Endothelial cell of umbilical vein (primary cell): ENCODE measurements around the gene CD300LD. TPM values are rescaled to one million over a fixed set of nuclear protein-coding genes. Genes with fewer than 3 reads are reported as not detected.

ENCODE experiments used
- BruUV-seq: library from RNA; stranded (reverse); fragments of 400-500 nt; replicated peaks from 2 replicates; lab custom pipeline; 2021; lab: Mats Ljungman, UMichigan
- CTCF ChIA-PET: fragments of 300-600, 350-600 bp; sonication (Branson Sonifier 250); formaldehyde crosslinking; loops from one replicate; lab custom pipeline; 2021; ENCODE audit warnings: antibody characterized with exemption, inconsistent platforms; lab: Charles Lee
- POLR2A ChIA-PET: fragments of 300-600, 350-600 bp; sonication (Branson Sonifier 250); formaldehyde crosslinking; loops from one replicate; lab custom pipeline; 2021; ENCODE audit warnings: antibody characterized with exemption, inconsistent platforms; lab: Charles Lee
- DNase-seq: peaks from one replicate; pipeline ENCODE4 v3.0.0-alpha.2; 2011; ENCODE audit warnings: low read depth, low spot score
- FAIRE-seq: peaks from 2 replicates; lab custom pipeline; 2011; peaks lifted over from hg19 to GRCh38; lab: Jason Lieb, UNC
- H2AFZ ChIP-seq: 2 replicates; pipeline ENCODE4 v1.6.0; 2012; ENCODE audit warnings: low read depth, low read length, control low read depth, inconsistent platforms
- H3K27ac ChIP-seq: 2 replicates; pipeline ENCODE4 v1.5.1; 2011; ENCODE audit warnings: low read depth, mild to moderate bottlenecking, control low read depth, low read length, moderate library complexity; ENCODE audit not compliant: insufficient read depth
- H3K27me3 ChIP-seq, 2 experiments: 2 replicates each; pipeline versions ENCODE4 v1.6.0 to v1.6.1; 2011; ENCODE audit warnings: low read length in 2 of 2, mixed read lengths in 1 of 2; ENCODE audit not compliant: control insufficient read depth in 2 of 2, insufficient read depth in 2 of 2
- H3K36me3 ChIP-seq, 2 experiments: 2 replicates in 1 of 2; 3 replicates in 1 of 2; pipeline ENCODE4 v1.5.1; 2011; ENCODE audit warnings: low read length in 2 of 2, mild to moderate bottlenecking in 1 of 2, moderate library complexity in 1 of 2; ENCODE audit not compliant: control insufficient read depth in 2 of 2, insufficient read depth in 2 of 2; ENCODE audit errors: extremely low read depth in 1 of 2
- H3K4me1 ChIP-seq: 3 replicates; pipeline ENCODE4 v1.5.1; 2011; ENCODE audit warnings: mild to moderate bottlenecking, low read length; ENCODE audit not compliant: control insufficient read depth, insufficient read depth; ENCODE audit errors: extremely low read depth
- H3K4me2 ChIP-seq: 2 replicates; pipeline ENCODE4 v1.6.1; 2011; ENCODE audit warnings: low read length, control low read depth, mixed read lengths; ENCODE audit not compliant: insufficient read depth
- H3K4me3 ChIP-seq, 3 experiments: fragments of 200-600 bp in 1 of 3; sonication (generic), shearing (Covaris generic) in 1 of 3; replicated peaks in 1 of 3; 2 replicates each; pipeline ENCODE4 v1.5.1; 2011 to 2016; ENCODE audit warnings: control low read depth in 3 of 3, low read length in 3 of 3, mild to moderate bottlenecking in 2 of 3, inconsistent platforms in 1 of 3, low read depth in 1 of 3, moderate library complexity in 1 of 3; ENCODE audit not compliant: insufficient read depth in 1 of 3
- H3K79me2 ChIP-seq: 2 replicates; pipeline ENCODE4 v1.6.0; 2012; ENCODE audit warnings: low read length, inconsistent platforms; ENCODE audit not compliant: control insufficient read depth, insufficient read depth
- H3K9ac ChIP-seq: replicated peaks from 2 replicates; pipeline ENCODE3; 2011; ENCODE audit warnings: low read length, control low read depth; ENCODE audit not compliant: insufficient read depth; ENCODE audit errors: extremely low read depth
- H3K9me1 ChIP-seq: replicated peaks from 3 replicates; pipeline ENCODE4 v1.6.0; 2011; ENCODE audit warnings: mild to moderate bottlenecking, low read length; ENCODE audit not compliant: control insufficient read depth, insufficient read depth; ENCODE audit errors: extremely low read depth
- H3K9me3 ChIP-seq: replicated peaks from 2 replicates; pipeline ENCODE4 v1.5.1; 2012; ENCODE audit warnings: low read length, inconsistent platforms; ENCODE audit not compliant: control insufficient read depth, insufficient read depth
- H4K20me1 ChIP-seq: replicated peaks from 2 replicates; pipeline ENCODE3; 2011; ENCODE audit warnings: mild to moderate bottlenecking, low read length; ENCODE audit not compliant: control insufficient read depth, insufficient read depth; ENCODE audit errors: extremely low read depth
- CTCF ChIP-seq, 2 donors: IDR thresholded peaks; 1 replicate in 1 of 2; 2 replicates in 1 of 2; pipeline ENCODE4 v1.5.1; 2011; ENCODE audit warnings: low read length in 2 of 2, mild to moderate bottlenecking in 2 of 2, moderate library complexity in 2 of 2, control low read depth in 1 of 2, inconsistent platforms in 1 of 2, low read depth in 1 of 2; ENCODE audit not compliant: insufficient read depth in 1 of 2; ENCODE audit errors: extremely low read depth in 1 of 2
- EZH2 ChIP-seq: IDR thresholded peaks from 2 replicates; pipeline ENCODE4 v1.6.1; 2012; ENCODE audit warnings: borderline replicate concordance, low read depth, mild to moderate bottlenecking, moderate library complexity, low read length, inconsistent platforms; ENCODE audit not compliant: severe bottlenecking
- GATA2 ChIP-seq: IDR thresholded peaks from 2 replicates; pipeline ENCODE4 v1.7.0; 2011; ENCODE audit warnings: low read depth, mild to moderate bottlenecking, moderate library complexity, mixed read lengths, low read length; ENCODE audit not compliant: insufficient read length, insufficient read depth
- JUN ChIP-seq: IDR thresholded peaks from 2 replicates; pipeline ENCODE4 v1.6.1; 2011; ENCODE audit warnings: borderline replicate concordance, low read depth; ENCODE audit not compliant: insufficient read length, insufficient read depth
- MAX ChIP-seq: IDR thresholded peaks from 2 replicates; pipeline ENCODE4 v1.6.1; 2011; ENCODE audit not compliant: insufficient read depth, insufficient read length
- MYC ChIP-seq: IDR thresholded peaks from one replicate; pipeline ENCODE4 v1.6.1; 2011; ENCODE audit warnings: mild to moderate bottlenecking, low read depth, low read length
- POLR2A ChIP-seq: IDR thresholded peaks from 2 replicates; pipeline ENCODE4 v1.6.1; 2012; ENCODE audit warnings: low read depth, mild to moderate bottlenecking, control low read depth, low read length
- POLR2AphosphoS5 ChIP-seq: IDR thresholded peaks from 2 replicates; pipeline ENCODE4 v1.6.1; 2012; ENCODE audit warnings: low read depth, mild to moderate bottlenecking, control low read depth, low read length, moderate library complexity; ENCODE audit not compliant: insufficient read depth
- dilution Hi-C: fragments of 300-500 bp; cut with MboI; formaldehyde crosslinking; loops from one replicate; pipeline ENCODE4 v1.15.0; 2019; ENCODE audit warnings: low sequenced_read_pairs; ENCODE audit not compliant: extremely low pct_ligation_motif_present
- intact Hi-C: fragments of 100-400 bp; cut with micrococcal nuclease; formaldehyde crosslinking; loops from one replicate; pipeline ENCODE4 v1.10.0; 2022
- polyA plus RNA-seq, 4 experiments: library from polyadenylated mRNA; depleted of rRNA in 3 of 4; stranded (reverse) in 3 of 4; unstranded in 1 of 4; fragments of >200 nt; gene quantifications; 2 replicates each; pipeline versions ENCODE4 v1.2.1 to v1.2.3, GENCODE V29; 2011 to 2012; ENCODE audit warnings: missing spikeins in 1 of 4
- total RNA-seq: library from RNA; stranded (reverse); gene quantifications from 2 replicates; pipeline ENCODE4 v1.2.3, GENCODE V29; 2021

The CD300LD gene
- total and polyA plus RNA-seq, 2 donors (not counting 3 experiments of a cell fraction or from before 2014, with no cell fraction given): not detected

DNA sequence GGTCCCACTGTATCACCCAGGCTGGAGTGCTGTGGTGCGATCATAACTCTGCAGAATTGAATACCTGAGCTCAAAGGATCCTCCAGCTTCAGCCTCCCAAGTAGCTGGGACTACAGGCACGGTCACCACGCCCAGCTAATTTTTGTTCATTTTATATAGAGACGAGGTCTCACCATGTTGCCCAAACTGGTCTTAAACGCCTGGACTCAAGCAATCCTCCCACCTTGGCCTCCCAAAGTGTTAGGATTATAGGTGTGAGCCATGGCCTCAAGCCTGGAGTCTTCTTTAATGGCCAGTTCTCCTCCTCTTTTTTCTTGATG, 61.3 kb downstream of the CD300LD start:
- DNase-seq (no peak), FAIRE-seq (no peak)
- intact Hi-C loops: no loop called here
- Histone ChIP-seq H3K4me2 (no peak overlapping the region), H3K27ac (no peak overlapping the region), H3K4me3 (no peak overlapping the region), H3K9me3 (no peaks in the 10 kb centered on the region), H2AFZ (no peak overlapping the region), H3K9me1 (no peaks in the 10 kb centered on the region), H3K9ac (no peak overlapping the region), H3K79me2 (no peaks in the 10 kb centered on the region), H3K4me1 (no peaks in the 10 kb centered on the region), H3K36me3 (no peaks in the 10 kb centered on the region), H3K27me3 (no peaks in the 10 kb centered on the region), H4K20me1 (no peaks in the 10 kb centered on the region)
- no TSS peak for BruUV-seq
- ChIA-PET POLR2A (no interaction called here), CTCF (no interaction called here)
- no peak for TF ChIP-seq POLR2AphosphoS5
- no peak for TF ChIP-seq POLR2A
- TF ChIP-seq EZH2: no peak
- TF ChIP-seq MYC: no peak
- no peak for TF ChIP-seq GATA2
- no peak for TF ChIP-seq MAX
- no peak for TF ChIP-seq JUN
- no peak for TF ChIP-seq CTCF (IDR thresholded peaks at IDR 0.05; ENCODE audit: extremely low read depth in 1 of 2, insufficient read depth in 1 of 2, low read depth in 1 of 2, low read length in 2 of 2)
- dilution Hi-C loops: no loop called here

Other genes with a start within 250 kb of the CD300LD start
- not detected in 2 replicates for gene BTBD17, start 230.4 kb downstream of the CD300LD start, total RNA-seq
- gene BTBD17, start 230.4 kb downstream of the CD300LD start, polyA plus RNA-seq: not detected in 2 replicates
- gene GPR142, start 224.8 kb downstream of the CD300LD start, total RNA-seq: not detected in 2 replicates
- gene GPR142, start 224.8 kb downstream of the CD300LD start, polyA plus RNA-seq: not detected in 2 replicates
- gene GPRC5C, start 160.2 kb downstream of the CD300LD start, total RNA-seq: not detected in 2 replicates
- not detected in 2 replicates for gene GPRC5C, start 160.2 kb downstream of the CD300LD start, polyA plus RNA-seq
- not detected in 2 replicates for gene CD300A, start 125.6 kb downstream of the CD300LD start, total RNA-seq
- not detected in 2 replicates for gene CD300A, start 125.6 kb downstream of the CD300LD start, polyA plus RNA-seq
- not detected in 2 replicates for gene CD300LB, start 60.8 kb downstream of the CD300LD start, total RNA-seq
- not detected in 2 replicates for gene CD300LB, start 60.8 kb downstream of the CD300LD start, polyA plus RNA-seq
- not detected in 2 replicates for gene CD300C, start 46.2 kb downstream of the CD300LD start, total RNA-seq
- not detected in 2 replicates for gene CD300C, start 46.2 kb downstream of the CD300LD start, polyA plus RNA-seq
- gene CD300H, start 24.8 kb downstream of the CD300LD start, total RNA-seq: not detected in 2 replicates
- not detected in 2 replicates for gene CD300H, start 24.8 kb downstream of the CD300LD start, polyA plus RNA-seq
- not detected in 2 replicates for gene CD300E, start 31.5 kb upstream of the CD300LD start, total RNA-seq
- not detected in 2 replicates for gene CD300E, start 31.5 kb upstream of the CD300LD start, polyA plus RNA-seq
- not detected in 2 replicates for gene CD300LF, start 120.6 kb upstream of the CD300LD start, total RNA-seq
- not detected in 2 replicates for gene CD300LF, start 120.6 kb upstream of the CD300LD start, polyA plus RNA-seq
- 0.21 TPM in 1 of 2 replicates, not detected in the other for gene RAB37, start 145.0 kb upstream of the CD300LD start, total RNA-seq
- gene RAB37, start 145.0 kb upstream of the CD300LD start, polyA plus RNA-seq: 0.10 and 0.11 TPM in 2 replicates
- 26.8 and 26.9 TPM in 2 replicates for gene NHERF1, start 156.3 kb upstream of the CD300LD start, total RNA-seq
- 22.4 and 24.4 TPM in 2 replicates for gene NHERF1, start 156.3 kb upstream of the CD300LD start, polyA plus RNA-seq
- gene NAT9, start 184.1 kb upstream of the CD300LD start, total RNA-seq: 44.8 and 45.8 TPM in 2 replicates
- gene NAT9, start 184.1 kb upstream of the CD300LD start, polyA plus RNA-seq: 37.2 and 39.3 TPM in 2 replicates